HepG2 (cell line): ENCODE measurements around the gene GRK3. TPM values are rescaled to one million over a fixed set of nuclear protein-coding genes. Genes with fewer than 3 reads are reported as not detected.
"Not testable (repeated sequence)": the region's sequence is repeated elsewhere in the genome, so short reads cannot be mapped to it uniquely, and the experiment has no call there.

ENCODE experiments used
- ATAC-seq: fragments of 200-7000 bp; cut with Tn5 transposase; 3 replicates; pipeline ENCODE4 v1.9.1; 2020; ENCODE audit warnings: mild to moderate bottlenecking, moderate library complexity
- BruUV-seq: library from RNA; stranded (reverse); fragments of 400-500 nt; replicated peaks from 2 replicates; lab custom pipeline; 2021; lab: Mats Ljungman, UMichigan
- CTCF ChIA-PET: fragments of 300-600 bp; formaldehyde crosslinking; extraction: SDS; loops from one replicate; lab custom pipeline; 2021; ENCODE audit warnings: low total read pairs, inconsistent platforms, low intra/inter-chr PET ratio; lab: Yijun Ruan, JAX
- POLR2A ChIA-PET: fragments of 350-600 bp; sonication (Branson Sonifier 250); formaldehyde crosslinking; loops from one replicate; lab custom pipeline; 2020; ENCODE audit warnings: antibody characterized with exemption, inconsistent platforms; lab: Yijun Ruan, JAX
- DNase-seq: peaks from one replicate; pipeline ENCODE4 v3.0.0-alpha.2; 2015; ENCODE audit warnings: low spot score
- FAIRE-seq: peaks from 3 replicates; lab custom pipeline; 2011; peaks lifted over from hg19 to GRCh38; lab: Jason Lieb, UNC
- H2AFZ ChIP-seq: one replicate; pipeline ENCODE4 v1.6.1; 2011; ENCODE audit warnings: low read length, inconsistent platforms
- H3K27ac ChIP-seq: fragments of 300-600 bp; 3 replicates; pipeline ENCODE4 v1.8.0; 2011; ENCODE audit warnings: mixed run types, mild to moderate bottlenecking, mixed read lengths, low read length, inconsistent platforms; ENCODE audit not compliant: insufficient read depth; ENCODE audit errors: extremely low read length
- H3K27me3 ChIP-seq, 2 experiments: fragments of 200-600 bp in 1 of 2; 2 replicates in 1 of 2; 3 replicates in 1 of 2; pipeline versions ENCODE4 v1.6.0 to v1.8.0; 2011; ENCODE audit warnings: low read length in 2 of 2, mild to moderate bottlenecking in 2 of 2, moderate library complexity in 2 of 2, inconsistent platforms in 1 of 2; ENCODE audit not compliant: insufficient read depth in 2 of 2, control insufficient read depth in 1 of 2
- H3K36me3 ChIP-seq, 2 experiments: fragments of 200-600 bp in 1 of 2; replicated peaks in 1 of 2; 2 replicates in 1 of 2; 3 replicates in 1 of 2; pipeline versions ENCODE4 v1.5.1 to v1.8.0; 2011; ENCODE audit warnings: low read length in 2 of 2, inconsistent platforms in 1 of 2; ENCODE audit not compliant: insufficient read depth in 2 of 2, control insufficient read depth in 1 of 2
- H3K4me1 ChIP-seq: 2 replicates; pipeline ENCODE4 v1.5.1; 2012; ENCODE audit warnings: low read length, inconsistent platforms; ENCODE audit not compliant: insufficient read depth
- H3K4me2 ChIP-seq: 2 replicates; pipeline ENCODE4 v1.6.0; 2011; ENCODE audit warnings: low read depth, low read length, inconsistent platforms
- H3K4me3 ChIP-seq, 3 experiments: fragments of 200-600 bp in 1 of 3; sonication (generic), shearing (Covaris generic) in 1 of 3; replicated peaks in 1 of 3; 2 replicates each; pipeline ENCODE4 v1.5.1; 2011 to 2016; ENCODE audit warnings: low read length in 3 of 3, inconsistent platforms in 2 of 3, low read depth in 2 of 3, mild to moderate bottlenecking in 2 of 3, control low read depth in 1 of 3, mixed read lengths in 1 of 3; ENCODE audit not compliant: insufficient read depth in 1 of 3
- H3K79me2 ChIP-seq: one replicate; pipeline ENCODE4 v1.6.1; 2011; ENCODE audit warnings: low read length, inconsistent platforms; ENCODE audit not compliant: insufficient read depth
- H3K9ac ChIP-seq: 2 replicates; pipeline ENCODE4 v1.6.0; 2011; ENCODE audit warnings: mild to moderate bottlenecking, low read depth, low read length, inconsistent platforms; ENCODE audit not compliant: insufficient read depth
- H3K9me3 ChIP-seq: 2 replicates; pipeline ENCODE4 v1.5.1; 2012; ENCODE audit warnings: mild to moderate bottlenecking, low read length
- H4K20me1 ChIP-seq: 2 replicates; pipeline ENCODE4 v1.6.0; 2011; ENCODE audit warnings: inconsistent platforms, mild to moderate bottlenecking, low read length, moderate library complexity; ENCODE audit not compliant: insufficient read depth
- CREB1 ChIP-seq, 2 experiments: fragments of 450-650 bp in 1 of 2; IDR thresholded peaks; 2 replicates each; pipeline ENCODE4 v1.6.1; 2016 to 2017; ENCODE audit warnings: control low read depth in 1 of 2, mild to moderate bottlenecking in 1 of 2, missing compliant biosample characterization in 1 of 2, missing genetic modification characterization in 1 of 2
- ELF4 ChIP-seq: sonication (generic); formaldehyde crosslinking; IDR thresholded peaks from 2 replicates; pipeline ENCODE4 v1.5.0; 2020; ENCODE audit warnings: missing genetic modification reagents, mild to moderate bottlenecking, moderate library complexity, borderline replicate concordance
- GPN1 ChIP-seq: sonication (generic); formaldehyde crosslinking; IDR thresholded peaks from 2 replicates; pipeline ENCODE4 v1.5.1; 2020; ENCODE audit warnings: missing genetic modification reagents, borderline replicate concordance
- MEF2D ChIP-seq: sonication (generic); formaldehyde crosslinking; IDR thresholded peaks from 2 replicates; pipeline ENCODE4 v1.5.1; 2020; ENCODE audit warnings: mild to moderate bottlenecking, missing genetic modification reagents
- MEIS2 ChIP-seq: sonication (generic); formaldehyde crosslinking; IDR thresholded peaks from 2 replicates; pipeline ENCODE4 v1.9.0; 2021; ENCODE audit warnings: mild to moderate bottlenecking, missing genetic modification reagents
- NCOA1 ChIP-seq: sonication (generic); formaldehyde crosslinking; IDR thresholded peaks from 2 replicates; pipeline ENCODE4 v1.9.0; 2021; ENCODE audit warnings: missing genetic modification reagents
- NFE2L1 ChIP-seq: sonication (generic); formaldehyde crosslinking; IDR thresholded peaks from 2 replicates; pipeline ENCODE4 v1.4.0; 2020; ENCODE audit warnings: missing genetic modification reagents, mild to moderate bottlenecking, borderline replicate concordance
- SMAD3 ChIP-seq: sonication (generic); formaldehyde crosslinking; IDR thresholded peaks from 2 replicates; pipeline ENCODE4 v1.4.0; 2020; ENCODE audit warnings: missing genetic modification reagents
- TEAD3 ChIP-seq: optimal IDR thresholded peaks from 2 replicates; pipeline ENCODE3; 2016; ENCODE audit warnings: borderline replicate concordance
- ZBTB7A ChIP-seq: sonication (generic); formaldehyde crosslinking; IDR thresholded peaks from 2 replicates; pipeline ENCODE4 v1.8.0; 2022; ENCODE audit warnings: mild to moderate bottlenecking, missing genetic modification reagents
- ZNF10 ChIP-seq: sonication (generic); formaldehyde crosslinking; IDR thresholded peaks from 2 replicates; pipeline ENCODE4 v1.4.0; 2020; ENCODE audit warnings: mild to moderate bottlenecking, low read depth, missing genetic modification reagents, borderline replicate concordance
- ZNF180 ChIP-seq: sonication (generic); formaldehyde crosslinking; IDR thresholded peaks from 2 replicates; pipeline ENCODE4 v1.4.0; 2020; ENCODE audit warnings: low read depth, missing genetic modification reagents, borderline replicate concordance
- ZNF292 ChIP-seq: sonication (generic); formaldehyde crosslinking; IDR thresholded peaks from 2 replicates; pipeline ENCODE4 v1.8.1; 2022; ENCODE audit warnings: mild to moderate bottlenecking, low read depth, missing genetic modification reagents, borderline replicate concordance
- ZNF34 ChIP-seq: sonication (generic); formaldehyde crosslinking; IDR thresholded peaks from 2 replicates; pipeline ENCODE4 v1.4.0; 2020; ENCODE audit warnings: mild to moderate bottlenecking, missing genetic modification reagents, borderline replicate concordance
- ZNF652 ChIP-seq: IDR thresholded peaks from 2 replicates; pipeline ENCODE4 v1.6.1; 2016; ENCODE audit warnings: low read depth, borderline replicate concordance
- ZNF720 ChIP-seq: sonication (generic); formaldehyde crosslinking; IDR thresholded peaks from 2 replicates; pipeline ENCODE4 v1.4.0; 2020; ENCODE audit warnings: missing genetic modification reagents
- WGBS: methylation state at CpG from one replicate; pipeline ENCODE4 v1.1.6; 2017; ENCODE audit warnings: low lambda C conversion rate; 5-methylcytosine and 5-hydroxymethylcytosine counted together
- in situ Hi-C: cut with HindIII; loops from 2 replicates; pipeline ENCODE4 v1.10.0; 2017; ENCODE audit warnings: low pct_unique_long_range_greater_than_20kb; ENCODE audit not compliant: extremely low pct_ligation_motif_present
- intact Hi-C: fragments of 100-400 bp; cut with micrococcal nuclease; formaldehyde crosslinking; loops from one replicate; pipeline ENCODE4 v1.10.0; 2022; ENCODE audit not compliant: unreplicated experiment
- polyA plus RNA-seq, 8 experiments: library from polyadenylated mRNA; depleted of rRNA in 3 of 8; stranded (reverse) in 7 of 8; unstranded in 1 of 8; fragments of >200 nt; fragmentation: Illumina TruSeq in 4 of 8; extraction: Trizol in 4 of 8; gene quantifications; 2 replicates each; pipeline versions ENCODE4 v1.2.1 to v1.2.3, GENCODE V29; 2011 to 2016; ENCODE audit warnings: low read depth in 4 of 8, missing spikeins in 1 of 8, mixed read lengths in 1 of 8; ENCODE audit not compliant: insufficient read depth in 1 of 8
- total RNA-seq, 5 experiments: library from RNA; depleted of rRNA; stranded (reverse); fragments of >200 nt; fragmentation: Illumina TruSeq; extraction: Trizol; gene quantifications; 2 replicates each; pipeline ENCODE4 v1.2.3, GENCODE V29; 2016; ENCODE audit warnings: low read depth in 1 of 5
- TF ChIP-seq, protein P1 (sequence below): sonication (generic); formaldehyde crosslinking; IDR thresholded peaks from 2 replicates; pipeline ENCODE4 v1.5.0; 2020; ENCODE audit warnings: missing genetic modification reagents, mild to moderate bottlenecking, borderline replicate concordance

Gene GRK3
- total and polyA plus RNA-seq, 2 of the 13 experiments (the other 11 are each of a cell fraction or from before 2014, with no cell fraction given): 8.5 to 16.7 TPM

GRCh38 chr22:25562966-25563760 lies 1.3 kb upstream of the GRK3 start:
- H3K36me3 ChIP-seq, DNase-seq, H4K20me1 ChIP-seq, FAIRE-seq, CTCF ChIA-PET, H3K27me3 ChIP-seq, H3K9me3 ChIP-seq, BruUV-seq, intact Hi-C loops, H2AFZ ChIP-seq: not testable (repeated sequence)
- POLR2A ChIA-PET: interaction anchor here (0.6 to 1.1 kb wide), 3 partner anchors 9 to 96 kb away, joined by 3 to 5 read pairs (median 4); no protein-coding TSS in a partner anchor
- peaks cover 15% of the 10 kb centered on the region for H3K79me2 ChIP-seq
- peak; percentile 44 for TF ChIP-seq TEAD3 (CRISPR knock-in tag)
- TF ChIP-seq ZNF652: peak; percentile 43
- peak; percentile 4; the same call in 1 of the 2 replicates for TF ChIP-seq MEF2D (CRISPR knock-in tag)
- in situ Hi-C loops: loop anchor here (10.0 kb wide), 1 partner anchor 102 kb away; no protein-coding TSS in a partner anchor
- peak; percentile 7; the same call in 2 of the 3 replicates for ATAC-seq
- peak overlapping the region; percentile 66 for H3K27ac ChIP-seq
- peak overlapping the region; percentile 73 to 86 (median 74); a peak in 5 of 6 replicates for H3K4me3 ChIP-seq
- 42% methylated on average over 10 of the region's 10 CpGs for WGBS
- H3K4me1 ChIP-seq: peaks cover 45% of the 10 kb centered on the region
- peak overlapping the region; percentile 69; the same call in 1 of the 2 replicates for H3K9ac ChIP-seq
- H3K4me2 ChIP-seq: peak overlapping the region; percentile 97

- peak overlapping the region; percentile 97 for H3K4me2 ChIP-seq
- DNase-seq: peak; percentile 61
- H3K9ac ChIP-seq: peak overlapping the region; percentile 69
- peaks cover 51% of the 10 kb centered on the region for H3K4me1 ChIP-seq
- FAIRE-seq: peak; percentile 60
- H3K36me3 ChIP-seq: no peaks in the 10 kb centered on the region
- ChIA-PET POLR2A (interaction anchor here (0.6 to 1.1 kb wide), 4 partner anchors 9 to 102 kb away, joined by 3 to 5 read pairs (median 4); no protein-coding TSS in a partner anchor), CTCF (no interaction called here)
- no peaks in the 10 kb centered on the region for H4K20me1 ChIP-seq
- no peaks in the 10 kb centered on the region; a peak in 1 of 5 replicates for H3K27me3 ChIP-seq
- peak overlapping the region; percentile 66 for H3K27ac ChIP-seq
- H3K79me2 ChIP-seq: peaks cover 16% of the 10 kb centered on the region
- peak overlapping the region; percentile 73 to 86 (median 74) for H3K4me3 ChIP-seq
- BruUV-seq: TSS peak; percentile 76
- in situ Hi-C loops: loop anchor here (10.0 kb wide), 1 partner anchor 101 kb away; no protein-coding TSS in a partner anchor
- ATAC-seq: peak; percentile 73
- no peaks in the 10 kb centered on the region for H3K9me3 ChIP-seq
- WGBS: 0% methylated on average over 21 of the region's 21 CpGs
- no peak overlapping the region for H2AFZ ChIP-seq
- intact Hi-C loops: loop anchor here (2.0 kb wide), 1 partner anchor 139 kb away; no protein-coding TSS in a partner anchor
- TF ChIP-seq ZBTB7A (CRISPR knock-in tag) (peak; percentile 8; the same call in 1 of the 2 replicates), ZNF292 (CRISPR knock-in tag) (0 out of 2 replicates have a peak, but pooled peaks have one; percentile 20), ZNF180 (CRISPR knock-in tag) (no peak), ZNF34 (CRISPR knock-in tag) (no peak; the same call in 1 of the 2 replicates), CREB1 (IDR thresholded peaks at IDR 0.05) (no peak), CREB1 (CRISPR knock-in tag; IDR thresholded peaks at IDR 0.05) (no peak), ZNF10 (CRISPR knock-in tag) (no peak), SMAD3 (CRISPR knock-in tag) (no peak), ELF4 (CRISPR knock-in tag) (no peak), GPN1 (CRISPR knock-in tag) (no peak), NFE2L1 (no peak), NCOA1 (CRISPR knock-in tag) (no peak), ZNF720 (no peak), MEIS2 (CRISPR knock-in tag) (no peak)
- TF ChIP-seq, protein P1, sequence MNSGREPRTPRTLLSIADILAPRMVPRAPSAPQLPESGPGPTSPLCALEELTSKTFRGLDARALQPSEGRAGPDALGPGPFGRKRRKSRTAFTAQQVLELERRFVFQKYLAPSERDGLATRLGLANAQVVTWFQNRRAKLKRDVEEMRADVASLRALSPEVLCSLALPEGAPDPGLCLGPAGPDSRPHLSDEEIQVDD (CRISPR knock-in tag): no peak
Observed at GRCh38 chr22:25563761-25564319, 635 bp upstream of the GRK3 start.
